Forelimb muscle (tissue), 1 donor: ENCODE measurements around the gene HOXA9. TPM values are rescaled to one million over a fixed set of nuclear protein-coding genes. Genes with fewer than 3 reads are reported as not detected.

ENCODE experiments used
- DNase-seq: peaks from one replicate; pipeline ENCODE4 v3.0.0-alpha.2; 2013; ENCODE audit warnings: low read depth
- polyA plus RNA-seq: library from polyadenylated mRNA; unstranded; fragments of 120-200 nt; gene quantifications from one replicate; pipeline ENCODE4 v1.2.1, GENCODE V29; 2013; ENCODE audit not compliant: insufficient read length

The HOXA9 gene
- polyA plus RNA-seq, 1 donor, result 25.7 TPM

GRCh38 chr7:27176962-27177794, 11.8 kb upstream of the HOXA9 start:
- DNase-seq, result no peak

- DNase-seq, result no peak
These were observed 11.1 kb upstream of the HOXA9 start for GRCh38 chr7:27176524-27176845.

- no peak for DNase-seq
These were observed 10.5 kb upstream of the HOXA9 start for GRCh38 chr7:27175626-27176523.

- no peak for DNase-seq
These were observed 9.7 kb upstream of the HOXA9 start for GRCh38 chr7:27174874-27175625.

- DNase-seq, result no peak
These were observed 8.9 kb upstream of the HOXA9 start, which contains the start of gene HOXA10 for GRCh38 chr7:27173956-27174873. TSS of gene HOXA10 (minus strand) at chr7:27174320. CDS start at chr7:27174306, 14 bp downstream.

- no peak for DNase-seq
These were observed 8.2 kb upstream of the HOXA9 start for GRCh38 chr7:27173511-27173955.

- no peak for DNase-seq
These were observed 7.6 kb upstream of the HOXA9 start for GRCh38 chr7:27172823-27173510.

GRCh38 chr7:27172315-27172774, 7.0 kb upstream of the HOXA9 start:
- DNase-seq, result no peak

GRCh38 chr7:27171637-27172314, 6.4 kb upstream of the HOXA9 start:
- DNase-seq, result no peak

GRCh38 chr7:27171325-27171636, 5.9 kb upstream of the HOXA9 start:
- DNase-seq, result no peak

- DNase-seq, result no peak
These were observed 5.3 kb upstream of the HOXA9 start for GRCh38 chr7:27170426-27171324.

- DNase-seq, result no peak
These were observed 4.5 kb upstream of the HOXA9 start for GRCh38 chr7:27169658-27170425.

- DNase-seq, result no peak
These were observed 3.1 kb upstream of the HOXA9 start for GRCh38 chr7:27168265-27168947.

GRCh38 chr7:27167916-27168264, 2.6 kb upstream of the HOXA9 start:
- no peak for DNase-seq

- DNase-seq, result no peak
These were observed 1.5 kb upstream of the HOXA9 start for GRCh38 chr7:27166531-27167505.

- DNase-seq, result no peak
These were observed 726 bp upstream of the HOXA9 start for GRCh38 chr7:27165996-27166530.
